Heart right ventricle (tissue), 16 donors: ENCODE results near the gene VTA1. TPM values are rescaled to one million over a fixed set of nuclear protein-coding genes. Genes with fewer than 3 reads are reported as not detected.
"Not testable (repeated sequence)": the region's sequence is repeated elsewhere in the genome, so short reads cannot be mapped to it uniquely, and the experiment has no call there.

ENCODE experiments used
- ATAC-seq, 8 donors: fragments of 200-7000 bp; cut with Tn5 transposase; one replicate each; pipeline ENCODE4 v1.9.1; 2020; ENCODE audit warnings: mild to moderate bottlenecking in 8 of 8, moderate library complexity in 8 of 8, moderate number of reproducible peaks in 1 of 8
- DNase-seq, 2 donors: peaks; one replicate each; pipeline ENCODE4 v3.0.0-alpha.2; 2020
- H3K27ac ChIP-seq, 10 donors: fragments of 200-600 bp; sonication (generic) in 2 of 10; one replicate each; pipeline versions ENCODE4 v1.5.0 to v1.8.0; 2020 to 2022; ENCODE audit warnings: mild to moderate bottlenecking in 3 of 10
- H3K27me3 ChIP-seq, 7 donors: fragments of 200-600 bp; one replicate each; pipeline ENCODE4 v1.8.0; 2021 to 2022; ENCODE audit warnings: mild to moderate bottlenecking in 2 of 7
- H3K36me3 ChIP-seq, 9 donors: fragments of 200-600 bp; sonication (generic) in 1 of 9; one replicate each; pipeline versions ENCODE4 v1.5.0 to v1.8.0; 2020 to 2022; ENCODE audit warnings: mild to moderate bottlenecking in 2 of 9
- H3K4me1 ChIP-seq, 9 donors: fragments of 200-600 bp; sonication (generic) in 1 of 9; one replicate each; pipeline versions ENCODE4 v1.5.0 to v1.8.0; 2020 to 2022; ENCODE audit warnings: mild to moderate bottlenecking in 4 of 9
- H3K4me3 ChIP-seq, 10 donors: fragments of 200-600 bp; sonication (generic) in 2 of 10; one replicate each; pipeline versions ENCODE4 v1.5.0 to v1.8.0; 2020 to 2022; ENCODE audit warnings: mild to moderate bottlenecking in 7 of 10, moderate library complexity in 2 of 10
- H3K9me3 ChIP-seq, 11 donors: fragments of 200-600 bp in 10 of 11; sonication (generic) in 2 of 11; one replicate each; pipeline versions ENCODE4 v1.5.0 to v1.8.0; 2013 to 2022; ENCODE audit warnings: mild to moderate bottlenecking in 2 of 11, control low read depth in 1 of 11, moderate library complexity in 1 of 11
- CTCF ChIP-seq, 9 donors: fragments of 200-600 bp; sonication (generic) in 2 of 9; IDR thresholded peaks; one replicate each; pipeline versions ENCODE4 v1.5.0 to v1.8.0; 2021 to 2022; ENCODE audit warnings: antibody characterized with exemption in 9 of 9, mild to moderate bottlenecking in 5 of 9, moderate library complexity in 1 of 9
- WGBS, 2 donors: extraction: QIAGEN DNeasy Blood & Tissue Kit; methylation state at CpG; one replicate each; pipeline ENCODE4 v1.1.7; 2013; ENCODE audit warnings: inconsistent platforms in 1 of 2; 5-methylcytosine and 5-hydroxymethylcytosine counted together
- intact Hi-C, 10 donors: fragments of 100-400 bp; cut with DNase I; formaldehyde crosslinking; loops; one replicate each; pipeline versions ENCODE4 v1.11.1 to v1.14.2; 2022
- polyA plus RNA-seq, 2 donors: library from polyadenylated mRNA; stranded (reverse); fragments of 200-250 nt; gene quantifications; one replicate each; pipeline ENCODE4 v1.2.3, GENCODE V29; 2013
- total RNA-seq, 10 donors: library from RNA; stranded (reverse); fragmentation: NEBNext Ultra II Directional in 3 of 10; extraction: Animal tissue kit (Norgen Biotek cat#: 25700) in 3 of 10; gene quantifications; one replicate each; pipeline versions ENCODE4 v1.2.1 to v1.2.4, GENCODE V29; 2021 to 2023
- donor health status: Arrhythmogenic right ventricular cardiomyopathy.
- donor health status: ischemic (EF 13 %, LVEDD 7.1; RV severe dilation, severe dysfunction).
- donor health status: healthy with polysubstance abuse.
- donor health status: DM: no; HTN: yes; CAD: no.
- donor health status: DM: no; HTN: no; CAD: no.
- donor health status: ischemic (EF 25% LVEDD 6.9; RV normal size, moderate dysfunction).
- donor health status: ischemic (EF 25% LVEDD 5.7; RV mildly dilated, moderate dysfunction).
- donor health status: healthy.
- donor health status: DM: yes; HTN: yes; CAD: no.
- donor health status: Ischemic cardiomyopathy.
- donor health status: ischemic (EF 35%, LVEDD 5.7; RV mildly dilated, moderate dysfunction).
- donor health status: nonischemic (EF 11% LVEDD 7.7; RV severe dilation, severe dysfunction).
- donor health status: DM: yes; HTN: yes; CAD: no.
- donor health status: PGD.
- donor health status: ischemic (EF 29% LVEDD 5.4; RV normal size, mild dysfunction).
- donor health status: nonischemic (EF 23%, LVEDD 6.1; RV moderate dilation, normal function).

The VTA1 gene
- total and polyA plus RNA-seq, 12 donors: 10.5 to 42.6 (median 37.3) TPM

DNA sequence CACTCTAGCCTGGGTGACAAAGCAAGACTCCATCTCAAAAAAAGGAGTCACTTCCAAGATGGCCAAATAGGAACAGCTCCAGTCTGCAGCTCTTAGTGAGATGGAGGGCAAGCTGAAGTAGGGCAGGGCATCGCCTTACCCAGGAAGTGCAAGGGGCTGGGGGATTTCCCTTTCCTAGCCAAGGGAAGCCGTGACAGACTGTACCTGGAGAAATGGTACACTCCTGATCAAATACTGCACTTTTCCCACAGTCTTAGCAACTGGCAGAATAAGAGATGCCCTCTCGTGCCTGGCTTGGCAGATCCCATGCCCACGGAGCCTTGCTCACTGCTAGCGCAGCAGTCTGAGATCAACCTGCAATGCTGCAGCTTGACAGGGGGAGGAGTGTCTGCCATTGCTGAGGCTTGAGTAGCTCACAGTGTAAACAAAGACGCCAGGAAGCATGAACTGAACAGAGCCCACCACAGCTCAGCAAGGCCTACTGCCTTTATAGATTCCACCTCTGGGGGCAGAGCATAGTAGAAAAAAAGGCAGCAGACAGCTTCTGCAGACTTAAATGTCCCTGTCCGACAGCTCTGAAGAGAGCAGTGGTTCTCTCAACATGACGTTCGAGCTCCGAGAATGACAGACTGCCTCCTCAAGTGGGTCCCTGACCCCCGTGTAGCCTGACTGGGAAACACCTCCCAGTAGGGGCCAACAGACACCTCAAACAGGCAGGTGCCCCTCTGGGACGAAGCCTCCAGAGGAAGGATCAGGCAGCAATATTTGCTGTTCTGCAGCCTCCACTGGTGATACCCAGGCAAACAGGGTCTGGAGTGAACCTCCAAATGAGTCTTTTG, 85.4 kb downstream of the VTA1 start:
- peak in 4 of 9 donors; percentile 6 to 30 (median 24) for TF ChIP-seq CTCF (IDR thresholded peaks at IDR 0.05)
- 38 to 52% methylated on average over 12 of the region's 12 CpGs for WGBS, 2 donors
- intact Hi-C loops: loop anchor here in 1 of 10 donors (10.0 kb wide), 1 partner anchor 152 kb away; no protein-coding TSS in a partner anchor
- not testable (repeated sequence) for ATAC-seq, H3K36me3 ChIP-seq, H3K4me3 ChIP-seq, H3K4me1 ChIP-seq, H3K27ac ChIP-seq, H3K27me3 ChIP-seq
- DNase-seq: peak in 1 of 2 donors; percentile 3
- H3K9me3 ChIP-seq: peaks cover 0 to 18% (median 0%) of the 10 kb centered on the region in 11 donors

DNA sequence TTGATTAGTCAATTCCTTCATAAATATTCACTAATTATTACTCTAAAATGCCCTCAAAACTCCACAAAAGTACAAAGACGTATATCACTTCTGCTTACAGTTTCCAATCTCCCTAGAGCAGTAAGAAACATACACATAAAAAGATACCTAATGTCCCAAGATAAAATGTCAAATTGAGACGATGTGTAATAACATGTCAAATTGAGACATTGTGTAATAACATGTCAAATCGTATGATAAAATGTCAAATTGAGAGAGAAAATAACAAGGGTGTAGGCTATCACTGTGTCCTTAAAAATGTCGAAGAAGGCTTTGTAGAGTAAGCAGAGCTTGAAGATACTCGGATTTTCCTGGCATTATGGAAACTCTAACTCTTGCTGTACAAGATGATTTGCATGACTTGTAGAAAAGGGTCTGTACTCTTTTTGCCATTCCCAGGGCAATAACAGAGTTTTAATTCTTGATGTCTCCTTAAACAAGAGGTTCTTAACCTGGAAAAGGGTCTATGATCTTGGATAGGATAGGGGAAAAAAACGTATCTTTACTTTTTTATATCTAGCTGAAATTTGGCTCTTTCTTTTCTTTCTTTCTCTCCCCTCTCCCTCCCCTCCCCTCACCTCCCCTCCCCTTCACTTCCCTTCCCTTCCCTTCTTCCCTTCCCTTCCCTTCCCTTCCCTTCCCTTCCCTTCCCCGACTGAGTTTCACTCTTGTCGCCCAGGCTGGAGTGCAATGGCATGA, 87.1 kb downstream of the VTA1 start:
- intact Hi-C loops: loop anchor here in 1 of 10 donors (10.0 kb wide), 1 partner anchor 151 kb away; no protein-coding TSS in a partner anchor

GRCh38 chr6:142235272-142235671, 88.2 kb downstream of the VTA1 start:
- DNase-seq: no peak
- H3K27ac ChIP-seq: no peak overlapping the region
- H3K27me3 ChIP-seq: peaks cover 0 to 8% (median 0%) of the 10 kb centered on the region in 7 donors
- WGBS, 2 donors: 24 to 27% methylated on average over 3 of the region's 3 CpGs
- H3K36me3 ChIP-seq: no peaks in the 10 kb centered on the region
- TF ChIP-seq CTCF (IDR thresholded peaks at IDR 0.05): no peak
- no peak overlapping the region for H3K4me3 ChIP-seq
- H3K9me3 ChIP-seq: no peaks in the 10 kb centered on the region
- no peak for ATAC-seq
- H3K4me1 ChIP-seq: peaks cover 0 to 3% (median 0%) of the 10 kb centered on the region in 9 donors
- intact Hi-C loops: loop anchor here in 1 of 10 donors (10.0 kb wide), 1 partner anchor 150 kb away; no protein-coding TSS in a partner anchor

More for the DNA sequence above, 87.1 kb downstream of the VTA1 start:
- ATAC-seq (no peak), DNase-seq (no peak)
- no peak overlapping the region for H3K4me3 ChIP-seq
- no peak overlapping the region for H3K27ac ChIP-seq
- 86 to 88% methylated on average over 8 of the region's 8 CpGs for WGBS, 2 donors
- H3K36me3 ChIP-seq: no peaks in the 10 kb centered on the region
- H3K9me3 ChIP-seq: peaks cover 0 to 3% (median 0%) of the 10 kb centered on the region in 11 donors
- TF ChIP-seq CTCF (IDR thresholded peaks at IDR 0.05): no peak
- peaks cover 0 to 8% (median 0%) of the 10 kb centered on the region in 7 donors for H3K27me3 ChIP-seq
- peaks cover 0 to 3% (median 0%) of the 10 kb centered on the region in 9 donors for H3K4me1 ChIP-seq

DNA sequence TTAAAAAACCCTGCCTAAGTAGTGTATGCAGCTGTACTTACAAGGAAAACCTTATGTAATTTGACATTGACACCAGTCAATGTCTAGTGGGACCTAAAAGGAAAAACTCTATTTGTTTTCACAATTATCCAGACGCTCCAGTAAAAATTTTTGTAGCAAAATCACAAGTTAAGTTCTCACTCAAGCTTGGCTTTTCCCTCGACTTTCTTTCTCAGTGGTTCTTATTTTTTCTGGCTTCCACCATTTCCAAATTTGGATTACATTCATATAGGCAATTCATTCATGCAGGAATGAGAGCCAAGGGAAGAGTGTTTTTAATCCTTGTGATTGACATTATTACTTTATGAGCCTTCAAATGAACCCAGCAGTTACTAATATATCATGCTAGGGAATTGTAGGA, 88.7 kb downstream of the VTA1 start:
- TF ChIP-seq CTCF (IDR thresholded peaks at IDR 0.05): no peak
- no peaks in the 10 kb centered on the region for H3K36me3 ChIP-seq
- H3K9me3 ChIP-seq: no peaks in the 10 kb centered on the region
- peaks cover 0 to 9% (median 0%) of the 10 kb centered on the region in 9 donors for H3K4me1 ChIP-seq
- 56 to 63% methylated on average over 2 of the region's 2 CpGs for WGBS, 2 donors
- H3K27me3 ChIP-seq: peaks cover 0 to 8% (median 0%) of the 10 kb centered on the region in 7 donors
- DNase-seq (no peak), ATAC-seq (no peak)
- H3K27ac ChIP-seq: no peak overlapping the region
- H3K4me3 ChIP-seq: no peak overlapping the region
- intact Hi-C loops: loop anchor here in 1 of 10 donors (10.0 kb wide), 1 partner anchor 149 kb away; no protein-coding TSS in a partner anchor
